Spleen (tissue), 11 donors: ENCODE data around the gene CNTLN. TPM values are rescaled to one million over a fixed set of nuclear protein-coding genes. Genes with fewer than 3 reads are reported as not detected.

Experiments used
- DNase-seq: peaks from one replicate; pipeline ENCODE4 v3.0.0-alpha.2; 2020
- H3K27ac ChIP-seq, 8 donors: fragments of 200-600 bp; sonication (generic) in 7 of 8; 1 replicate in 4 of 8; 2 replicates in 4 of 8; pipeline versions ENCODE4 v1.5.0 to v1.8.0; 2016 to 2021; ENCODE audit warnings: inconsistent platforms in 4 of 8, mild to moderate bottlenecking in 4 of 8, moderate library complexity in 1 of 8
- H3K27me3 ChIP-seq, 7 donors: fragments of 200-600 bp; sonication (generic) in 6 of 7; replicated peaks in 1 of 7; 1 replicate in 4 of 7; 2 replicates in 3 of 7; pipeline versions ENCODE4 v1.5.0 to v1.8.0; 2016 to 2021; ENCODE audit warnings: inconsistent platforms in 3 of 7, mild to moderate bottlenecking in 1 of 7
- H3K36me3 ChIP-seq, 6 donors: fragments of 200-600 bp; sonication (generic) in 5 of 6; 1 replicate in 4 of 6; 2 replicates in 2 of 6; pipeline versions ENCODE4 v1.5.0 to v1.8.0; 2016 to 2021; ENCODE audit warnings: inconsistent platforms in 2 of 6
- H3K4me1 ChIP-seq, 6 donors: fragments of 200-600 bp; sonication (generic) in 5 of 6; 1 replicate in 3 of 6; 2 replicates in 3 of 6; pipeline versions ENCODE4 v1.5.0 to v1.8.0; 2016 to 2021; ENCODE audit warnings: inconsistent platforms in 3 of 6
- H3K4me3 ChIP-seq, 8 donors: fragments of 200-600 bp; sonication (generic) in 7 of 8; 1 replicate in 4 of 8; 2 replicates in 4 of 8; pipeline versions ENCODE4 v1.5.0 to v1.8.0; 2016 to 2021; ENCODE audit warnings: inconsistent platforms in 4 of 8, mild to moderate bottlenecking in 4 of 8, moderate library complexity in 2 of 8
- H3K9me3 ChIP-seq, 8 donors: fragments of 200-600 bp; sonication (generic) in 7 of 8; 1 replicate in 4 of 8; 2 replicates in 4 of 8; pipeline versions ENCODE4 v1.5.0 to v1.8.0; 2016 to 2021; ENCODE audit warnings: inconsistent platforms in 4 of 8
- CTCF ChIP-seq, 11 experiments: fragments of 200-600 bp in 7 of 11; fragments of 450-650 bp in 4 of 11; sonication (generic) in 4 of 11; IDR thresholded peaks in 8 of 11; conservative IDR thresholded peaks in 3 of 11; 1 replicate in 7 of 11; 2 replicates in 4 of 11; pipeline versions ENCODE4 v1.4.0 to v1.8.0; 2016 to 2021; ENCODE audit warnings: antibody characterized with exemption in 11 of 11, inconsistent platforms in 4 of 11, mild to moderate bottlenecking in 1 of 11
- POLR2A ChIP-seq, 3 donors: fragments of 450-650 bp; IDR thresholded peaks; one replicate each; pipeline ENCODE4 v1.5.1; 2017; ENCODE audit warnings: antibody characterized with exemption in 3 of 3, mild to moderate bottlenecking in 1 of 3
- POLR2AphosphoS5 ChIP-seq, 3 donors: sonication (generic); formaldehyde crosslinking; IDR thresholded peaks; one replicate each; pipeline ENCODE4 v1.5.1; 2017; ENCODE audit warnings: antibody characterized with exemption in 3 of 3
- WGBS, 5 donors: extraction: QIAGEN DNeasy Blood & Tissue Kit in 3 of 5; methylation state at CpG; one replicate each; pipeline versions ENCODE4 v1.1.5 to v1.1.7; 2013 to 2018; 5-methylcytosine and 5-hydroxymethylcytosine counted together
- intact Hi-C: fragments of 100-400 bp; cut with DNase I; formaldehyde crosslinking; loops from one replicate; pipeline ENCODE4 v1.15.0; 2023; ENCODE audit warnings: low total_unique reads
- polyA plus RNA-seq, 3 donors: library from polyadenylated mRNA; stranded (reverse); fragments of 200-250 nt; gene quantifications; one replicate each; pipeline ENCODE4 v1.2.1, GENCODE V29; 2013
- total RNA-seq, 7 donors: library from RNA; depleted of rRNA in 3 of 7; stranded (reverse); fragments of >200 nt in 3 of 7; fragmentation: NEBNext Ultra II Directional in 4 of 7; extraction: Animal tissue kit (Norgen Biotek cat#: 25700) in 4 of 7; gene quantifications; one replicate each; pipeline versions ENCODE4 v1.1.0 to v1.2.1, GENCODE V29; 2016 to 2021
- donor health status: healthy with polysubstance abuse.
- donor health status: DM: no; HTN: no; CAD: no; lungs with moderate emphysema.
- donor health status: DM: no; HTN: no; CAD: no.
- donor health status: Bipolar disorder and iron deficiency.
- donor health status: healthy.
- donor health status: DM: no; HTN: no; CAD: no.
- donor health status: DM: yes; HTN: yes; CAD: no.

The CNTLN gene
- total and polyA plus RNA-seq, 10 donors, result 1.1 to 26.2 (median 9.8) TPM

GRCh38 chr9:17130291-17130690 lies 4.5 kb upstream of the CNTLN start:
- Histone ChIP-seq H3K9me3 (no peaks in the 10 kb centered on the region), H3K4me3 (no peak overlapping the region), H3K27me3 (peaks cover 0 to 9% (median 0%) of the 10 kb centered on the region in 7 donors), H3K27ac (peak overlapping the region in 1 of 8 donors; percentile 16), H3K36me3 (no peaks in the 10 kb centered on the region), H3K4me1 (peaks cover 3 to 20% (median 6%) of the 10 kb centered on the region in 6 donors)
- WGBS, 5 donors, result 40 to 76% (median 58%) methylated on average over 4 of the region's 4 CpGs
- no peak for DNase-seq
- intact Hi-C loops, result no loop called here
- TF ChIP-seq POLR2A (IDR thresholded peaks at IDR 0.05), result no peak
- no peak for TF ChIP-seq CTCF (IDR thresholded peaks at IDR 0.05 in 8 of 11, conservative IDR thresholded peaks at IDR 0.05 in 3 of 11)
- no peak for TF ChIP-seq POLR2AphosphoS5 (IDR thresholded peaks at IDR 0.05)

- Histone ChIP-seq H3K4me3 (no peak overlapping the region), H3K4me1 (peaks cover 3 to 25% (median 8%) of the 10 kb centered on the region in 6 donors), H3K9me3 (no peaks in the 10 kb centered on the region), H3K36me3 (no peaks in the 10 kb centered on the region), H3K27ac (peak overlapping the region in 1 of 8 donors; percentile 16), H3K27me3 (peaks cover 0 to 14% (median 0%) of the 10 kb centered on the region in 7 donors)
- intact Hi-C loops, result no loop called here
- TF ChIP-seq POLR2A (IDR thresholded peaks at IDR 0.05), result no peak
- no peak for TF ChIP-seq POLR2AphosphoS5 (IDR thresholded peaks at IDR 0.05)
- no peak for TF ChIP-seq CTCF (IDR thresholded peaks at IDR 0.05 in 8 of 11, conservative IDR thresholded peaks at IDR 0.05 in 3 of 11)
- DNase-seq, result no peak
- 78 to 95% (median 88%) methylated on average over 2 of the region's 2 CpGs for WGBS, 5 donors
Measured at GRCh38 chr9:17130725-17131124, 4.1 kb upstream of the CNTLN start.

DNA sequence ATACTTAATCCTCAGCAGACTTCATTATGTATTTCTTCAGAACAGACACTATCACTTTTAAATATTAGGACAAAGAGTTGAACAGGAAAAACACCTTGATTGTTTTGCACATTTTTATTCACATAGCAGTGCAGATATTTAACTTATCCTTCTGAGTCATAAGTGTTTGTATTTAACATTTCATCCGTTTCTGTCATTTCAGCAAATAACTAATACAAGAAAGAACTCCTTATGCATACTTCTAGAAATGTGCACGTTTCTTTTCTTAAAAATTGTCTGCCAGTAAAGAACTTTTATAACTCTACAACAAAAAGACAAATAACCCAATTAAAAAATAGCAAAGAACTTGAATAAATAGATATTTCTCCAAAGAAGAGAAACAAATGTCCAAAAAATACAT lies 3.3 kb upstream of the CNTLN start:
- Histone ChIP-seq H3K4me3 (no peak overlapping the region), H3K9me3 (no peaks in the 10 kb centered on the region), H3K36me3 (no peaks in the 10 kb centered on the region), H3K27me3 (peaks cover 0 to 14% (median 0%) of the 10 kb centered on the region in 7 donors), H3K4me1 (peaks cover 3 to 32% (median 10%) of the 10 kb centered on the region in 6 donors), H3K27ac (no peak overlapping the region)
- DNase-seq, result no peak
- intact Hi-C loops, result no loop called here
- 76 to 96% (median 82%) methylated on average over 2 of the region's 2 CpGs for WGBS, 5 donors
- TF ChIP-seq POLR2AphosphoS5 (IDR thresholded peaks at IDR 0.05), result no peak
- TF ChIP-seq CTCF (IDR thresholded peaks at IDR 0.05 in 8 of 11, conservative IDR thresholded peaks at IDR 0.05 in 3 of 11), result no peak
- TF ChIP-seq POLR2A (IDR thresholded peaks at IDR 0.05), result no peak

- WGBS, 5 donors, result 2 to 3% (median 3%) methylated on average over 21 to 44 of the region's 44 CpGs
- TF ChIP-seq CTCF (IDR thresholded peaks at IDR 0.05 in 8 of 11, conservative IDR thresholded peaks at IDR 0.05 in 3 of 11) (no peak), POLR2A (IDR thresholded peaks at IDR 0.05) (no peak), POLR2AphosphoS5 (IDR thresholded peaks at IDR 0.05) (no peak)
- Histone ChIP-seq H3K27me3 (peaks cover 0 to 14% (median 0%) of the 10 kb centered on the region in 7 donors), H3K27ac (peak overlapping the region; percentile 54 to 90 (median 82)), H3K4me3 (peak overlapping the region; percentile 60 to 89 (median 67)), H3K9me3 (no peaks in the 10 kb centered on the region), H3K36me3 (no peaks in the 10 kb centered on the region), H3K4me1 (peaks cover 3 to 39% (median 11%) of the 10 kb centered on the region in 6 donors)
- intact Hi-C loops, result no loop called here
- DNase-seq, result peak; percentile 81
Measured at GRCh38 chr9:17135295-17136160, 688 bp downstream of the CNTLN start.
